Hippocampal formation (tissue), 2 donors: ENCODE results near the gene GPR15LG.

Experiments
- DNase-seq, 2 donors: peaks; one replicate each; lab custom pipeline; 2025; lab: John Stamatoyannopoulos, UW

GPR15LG gene

DNA sequence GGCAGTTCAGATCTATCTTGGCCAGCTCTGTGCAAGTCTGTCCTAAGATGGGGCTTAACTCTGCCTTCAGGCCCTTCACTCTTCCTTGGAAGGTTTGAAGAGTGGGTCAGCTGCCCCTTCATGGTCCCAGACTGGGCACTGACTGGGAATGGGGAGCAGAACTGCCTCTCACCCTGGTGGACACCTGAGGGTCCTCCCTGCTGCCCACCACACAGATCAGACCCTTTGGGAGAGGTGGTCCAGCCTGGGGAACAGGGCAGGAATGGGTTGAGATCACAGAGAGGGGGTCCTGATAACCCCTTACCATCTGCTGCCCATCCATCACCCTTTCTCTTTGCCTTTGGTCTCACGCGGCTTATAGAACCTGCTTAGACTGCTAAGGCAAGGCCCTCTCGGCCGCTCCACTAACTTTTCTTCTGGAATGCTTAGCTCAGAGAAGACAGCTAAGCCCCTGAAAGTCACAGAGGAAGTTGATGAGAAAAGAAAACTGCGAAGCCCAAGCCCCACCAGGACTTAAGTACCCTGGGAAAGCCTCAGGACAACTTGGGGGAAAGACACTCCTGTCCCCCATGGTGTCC lies 20.3 kb downstream of the GPR15LG start:
- DNase-seq = no peak

DNA sequence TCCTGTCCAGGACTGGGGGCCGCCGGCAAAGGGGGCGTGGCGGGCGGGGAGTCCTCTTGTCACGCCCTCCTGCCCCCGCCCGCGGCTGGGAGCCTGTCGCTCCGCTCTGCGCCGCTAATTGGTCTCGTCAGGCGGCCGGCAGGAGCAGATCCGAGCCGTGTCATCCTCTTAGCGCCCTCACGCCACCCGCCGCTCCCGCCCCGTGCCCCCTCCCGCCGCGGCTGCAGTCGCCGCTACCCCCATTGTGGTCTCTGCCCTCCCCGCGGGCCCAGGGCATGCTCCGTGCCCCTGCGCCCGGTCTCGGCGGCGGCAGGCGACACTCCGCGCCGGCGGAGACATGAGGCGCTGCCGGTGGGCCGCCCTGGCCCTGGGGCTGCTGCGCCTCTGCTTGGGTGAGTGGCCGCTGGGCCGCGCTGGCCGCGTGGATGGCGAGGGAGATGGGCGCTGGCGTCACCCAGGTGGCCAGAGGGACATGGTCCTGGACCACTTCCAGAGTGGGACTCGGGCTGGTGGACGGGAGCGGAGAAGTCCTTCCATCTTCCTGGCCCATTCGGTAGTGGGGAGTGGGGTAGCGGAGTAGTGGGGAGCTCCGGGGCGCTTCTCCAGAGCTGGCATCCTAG lies 20.9 kb downstream of the GPR15LG start, which contains the start of gene CDHR1:
CDHR1 (plus strand) TSS at position 114 of the 620 bp plus-strand sequence; CDS start at position 338, 224 bp downstream.
- DNase-seq = peak in 1 of 2 donors; percentile 23

DNA sequence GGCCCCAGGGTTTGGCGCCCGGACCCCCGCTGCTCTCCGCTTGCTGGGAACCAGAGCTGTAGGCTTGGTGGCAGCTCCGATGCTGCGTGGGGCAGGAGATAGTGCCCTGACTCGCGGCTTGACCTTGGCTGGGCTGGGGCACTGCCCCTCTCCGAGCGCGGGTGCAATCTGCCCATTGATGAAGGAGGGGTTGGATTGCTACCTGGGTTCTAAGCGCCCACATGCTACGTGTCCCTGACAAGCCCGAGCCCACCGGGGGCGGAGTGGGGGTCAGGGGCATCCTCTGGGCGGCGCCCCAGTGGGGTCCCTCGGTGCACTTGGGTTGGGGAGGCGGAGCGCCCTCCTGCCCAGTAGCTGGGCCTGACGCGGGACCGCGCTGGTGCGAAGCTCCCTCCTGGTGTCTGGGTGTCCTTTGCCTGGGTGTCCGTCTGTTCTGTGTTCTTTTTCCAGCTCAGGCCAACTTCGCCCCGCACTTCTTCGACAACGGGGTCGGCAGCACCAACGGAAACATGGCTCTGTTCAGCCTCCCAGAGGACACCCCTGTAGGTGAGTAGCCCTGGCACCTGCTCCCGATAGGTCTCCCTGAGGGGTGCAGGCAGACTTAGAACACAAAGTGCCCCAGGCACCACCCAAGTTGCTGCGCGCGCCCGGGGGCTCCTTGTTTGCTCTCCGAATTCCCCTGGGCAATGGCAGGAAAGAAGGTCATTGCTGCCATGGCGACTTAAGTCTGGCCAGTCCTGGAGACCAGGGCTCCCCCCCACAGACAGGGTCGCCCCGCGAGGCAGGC lies 21.6 kb downstream of the GPR15LG start:
- no peak for DNase-seq

DNA sequence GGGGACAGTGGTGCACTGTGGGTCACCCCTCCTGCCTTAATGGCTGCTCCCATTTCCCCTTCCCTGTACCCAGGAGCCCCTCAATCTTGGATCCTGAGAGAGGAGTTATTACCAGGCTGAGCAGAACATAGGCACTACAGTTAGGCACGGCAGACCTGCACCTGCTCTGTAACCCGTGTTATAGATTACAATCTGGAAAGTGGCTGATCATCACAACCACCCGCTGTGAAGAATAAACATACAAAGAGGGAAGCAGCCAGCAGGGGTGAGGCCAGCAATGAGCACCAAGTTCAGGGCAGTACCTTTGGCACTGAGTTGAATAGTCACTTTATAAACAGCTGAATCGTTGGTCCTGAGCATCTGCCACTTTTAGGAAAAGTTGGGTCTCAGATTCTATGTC lies 22.5 kb downstream of the GPR15LG start:
- no peak for DNase-seq

DNA sequence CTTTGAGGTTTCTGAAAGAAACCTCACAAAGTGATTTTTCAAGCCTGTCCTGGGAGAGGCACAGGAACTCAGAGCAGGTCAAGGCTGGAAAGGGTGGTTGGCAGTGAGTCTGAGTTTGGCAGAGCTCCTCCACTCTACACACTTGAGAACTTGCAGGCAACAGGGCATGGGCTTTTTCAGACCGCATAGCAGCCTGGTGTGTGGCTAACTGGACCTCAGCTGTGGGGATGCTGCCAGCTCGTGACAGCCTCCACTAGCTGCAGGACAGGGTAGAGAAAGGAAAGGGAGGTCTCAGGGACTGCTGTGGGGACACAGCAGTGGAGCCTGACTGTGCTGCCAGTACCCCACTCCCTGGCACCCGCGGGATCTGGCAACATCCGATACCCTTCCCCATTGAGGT lies 23.3 kb downstream of the GPR15LG start:
- no peak for DNase-seq

DNA sequence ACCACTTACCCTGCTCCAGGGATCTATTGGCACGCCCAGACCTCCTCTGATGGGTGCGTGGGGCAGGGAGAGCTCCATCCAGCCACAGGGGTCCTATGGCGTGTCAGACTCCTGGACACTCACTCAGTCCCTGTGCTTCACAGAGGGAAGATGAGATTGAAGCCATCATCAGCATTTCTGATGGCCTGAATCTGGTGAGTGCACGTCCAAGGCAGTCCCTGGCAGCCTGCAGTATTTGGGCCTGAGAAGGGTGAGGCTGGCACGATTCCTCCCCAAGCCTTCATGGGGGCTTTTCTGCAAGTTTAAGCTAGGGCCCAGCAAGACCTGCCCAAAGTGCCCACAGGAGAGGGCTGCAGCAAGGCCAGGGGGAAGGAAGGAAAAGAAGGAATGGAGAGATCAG lies 24.0 kb downstream of the GPR15LG start:
- no peak for DNase-seq

DNA sequence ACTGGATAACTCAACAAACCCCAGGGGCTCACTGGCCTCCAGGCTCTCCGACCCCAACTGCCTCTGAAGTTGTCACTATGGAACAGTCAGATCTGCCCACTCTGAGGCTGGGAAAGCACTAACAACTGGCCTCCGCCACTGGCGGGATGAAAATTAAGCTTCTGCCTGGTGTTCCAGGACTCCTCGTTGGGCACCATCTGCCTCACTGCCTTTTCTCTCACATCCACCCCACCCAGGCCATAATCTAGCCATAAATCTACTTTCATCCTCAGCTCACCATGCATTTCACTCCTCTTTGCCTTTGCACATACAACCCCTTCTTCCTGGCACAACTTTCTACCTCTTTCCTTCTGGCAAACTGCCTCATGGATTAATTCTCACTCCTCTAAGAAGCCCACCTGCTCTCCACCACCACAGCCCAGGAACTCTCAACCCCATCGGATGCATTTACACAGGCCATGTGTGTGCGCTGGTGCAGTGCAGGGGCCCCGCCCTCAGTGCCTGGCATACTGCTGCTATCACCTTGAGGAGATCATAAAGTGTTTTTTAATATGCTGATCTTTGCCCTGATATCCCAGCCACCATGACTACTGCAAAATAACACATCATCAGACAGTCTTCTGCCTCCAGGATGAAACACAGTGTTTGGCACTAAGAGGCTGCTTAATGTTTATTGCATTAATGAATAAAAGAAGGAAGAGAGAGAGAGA lies 24.8 kb downstream of the GPR15LG start:
- DNase-seq = no peak

DNA sequence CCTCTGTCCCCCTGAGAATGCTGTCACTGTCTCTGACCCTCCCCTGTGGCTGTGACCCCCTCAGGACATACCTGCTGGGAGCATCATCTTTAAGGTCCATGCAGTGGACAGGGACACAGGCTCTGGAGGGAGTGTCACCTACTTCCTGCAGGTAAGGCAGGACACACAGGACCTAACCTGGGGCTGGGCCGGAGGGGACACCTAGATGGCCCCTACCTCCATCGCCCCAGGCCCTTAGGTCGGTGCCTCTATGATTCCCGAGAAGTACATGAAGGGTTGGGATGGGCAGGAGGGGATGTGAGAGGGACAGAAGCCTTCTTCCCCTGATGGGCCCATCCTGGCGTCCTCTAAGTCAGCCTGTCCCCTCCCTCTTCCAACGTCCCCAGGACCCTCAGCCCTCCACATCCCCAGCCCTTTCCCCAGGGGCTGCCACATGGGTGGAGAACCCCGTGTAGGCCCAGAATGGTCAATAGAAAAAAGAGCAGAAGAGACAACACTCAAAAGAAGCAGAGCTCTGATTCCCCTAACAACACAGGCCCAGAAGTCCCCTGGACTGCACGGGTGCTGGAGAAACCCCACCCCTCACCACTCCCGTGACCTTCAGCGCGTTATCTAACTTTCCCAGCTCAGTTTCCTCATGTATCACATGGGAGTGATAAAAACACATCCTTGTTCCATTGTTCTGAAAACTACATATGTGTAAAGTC lies 27.1 kb downstream of the GPR15LG start:
- DNase-seq = no peak

DNA sequence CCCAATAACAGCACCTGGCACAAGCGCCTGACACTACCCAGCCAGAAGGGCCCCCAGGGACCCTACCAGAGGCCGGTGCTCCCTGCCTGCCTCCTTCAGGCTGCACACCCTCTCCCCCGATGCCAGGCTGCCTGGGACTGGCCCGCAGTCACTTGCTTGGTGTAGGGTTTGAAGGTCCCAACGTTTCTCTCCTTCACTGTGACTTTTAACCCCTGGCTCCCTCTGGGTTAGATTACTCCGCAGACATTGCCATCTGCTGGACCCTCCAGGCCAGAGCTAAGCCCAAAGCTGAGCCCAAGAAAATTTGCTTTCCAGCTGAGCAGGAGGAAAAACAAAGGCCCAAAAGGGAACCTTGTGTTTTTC lies 27.6 kb downstream of the GPR15LG start:
- DNase-seq = no peak

DNA sequence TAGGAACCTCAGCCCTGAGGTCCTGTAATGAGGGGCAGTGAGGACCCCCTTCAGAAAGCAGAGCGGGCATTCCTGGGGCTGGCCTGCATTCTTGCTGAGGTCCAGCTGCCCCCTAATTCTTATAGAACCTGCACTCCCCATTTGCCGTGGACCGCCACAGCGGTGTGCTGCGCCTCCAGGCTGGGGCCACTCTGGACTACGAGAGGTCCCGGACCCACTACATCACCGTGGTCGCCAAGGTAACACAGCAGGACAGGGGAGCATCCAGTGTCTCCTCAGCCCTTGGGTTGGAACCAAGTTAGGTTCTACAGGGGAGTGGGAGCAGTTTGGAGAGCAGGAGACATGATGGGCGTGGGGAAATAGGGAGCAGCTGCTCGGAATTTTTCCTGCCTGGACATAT lies 28.1 kb downstream of the GPR15LG start:
- DNase-seq = no peak

DNA sequence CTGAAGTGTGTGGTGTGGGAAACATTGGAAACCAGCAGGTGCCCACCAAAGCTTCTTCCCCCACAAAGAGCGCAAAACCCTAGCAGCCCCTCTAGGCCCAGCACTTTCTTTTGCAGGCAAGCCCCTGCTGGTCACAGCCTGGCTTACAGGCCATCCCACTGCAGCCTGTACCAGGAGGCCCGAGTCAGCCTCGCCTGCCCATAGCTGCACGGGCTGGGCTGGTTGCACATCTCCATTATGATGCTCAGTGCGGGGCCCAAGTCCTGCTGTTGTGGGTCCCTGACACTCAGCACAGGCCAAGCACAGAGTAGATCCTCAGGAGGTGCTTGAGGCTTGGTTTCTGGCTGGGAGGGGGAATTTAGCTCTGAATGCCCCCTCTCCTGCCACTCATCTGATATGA lies 28.7 kb downstream of the GPR15LG start:
- no peak for DNase-seq

DNA sequence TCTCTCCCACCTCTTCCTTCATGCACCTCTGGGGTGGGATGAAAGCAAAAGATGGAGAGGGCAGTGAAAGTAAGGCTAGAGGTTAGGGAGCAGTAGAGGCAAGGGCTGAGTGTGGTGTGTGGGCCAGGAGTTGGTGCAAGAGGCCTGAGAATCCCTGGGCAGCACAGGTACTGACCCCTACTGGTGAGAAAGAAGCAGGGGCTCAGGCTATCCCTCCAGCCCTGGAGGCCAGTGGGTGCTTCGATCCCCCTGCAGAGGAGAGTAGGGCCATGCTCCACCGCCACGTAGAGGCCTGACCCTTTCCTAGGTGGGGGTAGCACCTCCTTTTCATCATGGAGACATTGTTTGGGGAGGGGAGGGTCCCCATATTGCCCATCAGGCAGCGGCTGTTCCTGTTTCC lies 30.5 kb downstream of the GPR15LG start:
- DNase-seq = no peak

DNA sequence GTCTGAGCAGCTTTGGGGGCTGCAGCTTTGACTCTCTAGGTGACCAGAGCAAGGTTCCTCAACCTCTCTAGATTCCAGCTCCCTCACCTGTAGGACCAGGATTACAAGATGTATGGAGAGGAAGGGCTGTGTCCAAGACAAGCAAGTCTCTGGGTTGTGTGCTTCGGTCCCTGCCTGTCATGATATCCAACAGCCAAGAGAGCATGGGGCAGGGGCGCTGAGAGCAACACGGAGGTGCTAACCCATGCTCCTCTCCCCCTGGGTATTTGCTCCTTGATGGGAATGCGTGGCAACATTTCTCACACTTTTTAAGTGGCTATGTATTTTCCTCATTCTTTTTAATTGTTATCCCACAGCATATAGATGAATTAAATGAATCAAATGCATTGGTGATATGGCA lies 31.0 kb downstream of the GPR15LG start:
- DNase-seq = no peak

DNA sequence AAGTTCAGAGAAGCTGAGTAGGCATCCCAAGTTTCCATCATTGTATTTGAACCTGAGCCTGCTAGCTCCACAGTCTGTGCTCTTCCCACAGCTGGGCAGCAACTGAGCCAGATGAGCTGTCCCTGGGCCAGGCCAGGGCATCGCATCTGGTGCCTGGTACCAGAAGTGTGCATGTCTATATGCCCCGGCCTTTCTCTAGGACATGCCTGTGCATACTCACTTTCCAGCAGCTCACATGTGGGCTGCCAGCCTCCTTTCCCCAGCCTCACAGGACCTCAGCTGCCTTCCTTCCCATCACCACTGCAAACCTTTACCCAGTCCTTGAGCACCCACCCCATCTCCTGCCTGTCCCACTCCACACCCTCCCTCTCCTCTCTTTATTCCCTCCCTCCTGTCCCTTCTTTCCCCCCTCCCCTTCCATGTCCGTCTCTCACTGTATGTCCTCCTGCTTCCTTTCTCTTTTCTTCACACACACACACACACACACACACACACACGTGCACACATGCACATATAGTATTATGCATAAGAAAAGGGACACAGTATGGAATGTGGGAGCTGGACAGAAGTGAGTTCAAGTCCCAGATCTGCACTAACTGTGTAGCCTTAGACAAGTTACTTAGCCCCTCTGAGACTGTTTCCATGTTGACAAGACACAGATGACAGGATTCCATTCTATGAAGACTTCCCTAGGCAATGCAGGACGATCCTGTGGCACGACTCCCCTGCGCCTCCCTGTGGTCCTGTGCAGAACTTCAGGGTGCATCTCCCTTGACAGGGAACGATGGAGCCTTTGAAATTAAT lies 31.6 kb downstream of the GPR15LG start:
- DNase-seq = peak; percentile 61 to 71

DNA sequence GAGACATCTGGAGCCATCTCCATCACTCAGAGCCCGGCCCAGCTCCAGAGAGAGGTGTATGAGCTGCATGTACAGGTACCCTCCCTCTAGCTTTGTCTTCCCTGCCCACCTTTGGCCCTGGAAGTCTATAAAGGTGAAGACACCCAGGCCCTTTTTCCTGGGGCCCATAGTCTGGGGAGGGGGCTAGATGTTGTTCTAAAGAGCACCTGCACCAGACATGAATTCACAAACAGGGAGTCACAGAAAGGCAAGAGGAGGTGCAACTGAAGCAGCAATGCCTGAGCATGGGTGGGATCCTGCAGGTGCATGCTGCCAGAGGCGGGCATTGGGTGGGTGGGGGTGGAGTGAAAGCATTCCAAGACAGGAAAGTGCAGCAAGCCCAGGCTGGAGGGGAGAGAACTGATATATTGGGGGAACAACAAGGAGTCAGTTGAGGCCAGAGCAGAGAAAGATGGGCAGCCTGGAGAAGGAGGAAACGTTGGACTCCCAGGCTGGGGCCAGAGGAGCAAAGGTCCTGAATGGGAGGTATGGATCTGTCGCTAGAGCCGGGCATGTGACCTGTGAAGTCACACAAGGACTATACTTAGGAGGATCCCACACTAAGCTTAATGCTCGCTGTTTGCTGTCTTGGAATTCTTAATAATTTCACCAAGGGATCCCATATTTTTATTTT lies 32.4 kb downstream of the GPR15LG start:
- no peak for DNase-seq

DNA sequence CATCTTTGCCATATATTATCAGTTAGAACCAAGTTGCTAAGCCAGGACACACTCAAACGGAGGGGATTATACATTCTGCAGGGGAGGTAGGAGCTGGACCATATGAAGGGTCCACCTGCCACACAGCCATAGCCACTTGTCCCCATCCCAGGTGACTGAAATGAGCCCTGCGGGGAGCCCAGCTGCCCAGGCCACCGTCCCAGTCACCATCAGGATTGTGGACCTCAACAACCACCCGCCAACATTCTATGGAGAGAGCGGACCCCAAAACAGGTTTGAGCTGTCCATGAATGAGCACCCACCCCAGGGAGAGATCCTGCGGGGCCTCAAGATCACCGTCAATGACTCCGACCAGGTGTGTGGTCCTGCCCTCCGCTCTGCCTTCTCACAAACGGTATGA lies 34.4 kb downstream of the GPR15LG start:
- no peak for DNase-seq

DNA sequence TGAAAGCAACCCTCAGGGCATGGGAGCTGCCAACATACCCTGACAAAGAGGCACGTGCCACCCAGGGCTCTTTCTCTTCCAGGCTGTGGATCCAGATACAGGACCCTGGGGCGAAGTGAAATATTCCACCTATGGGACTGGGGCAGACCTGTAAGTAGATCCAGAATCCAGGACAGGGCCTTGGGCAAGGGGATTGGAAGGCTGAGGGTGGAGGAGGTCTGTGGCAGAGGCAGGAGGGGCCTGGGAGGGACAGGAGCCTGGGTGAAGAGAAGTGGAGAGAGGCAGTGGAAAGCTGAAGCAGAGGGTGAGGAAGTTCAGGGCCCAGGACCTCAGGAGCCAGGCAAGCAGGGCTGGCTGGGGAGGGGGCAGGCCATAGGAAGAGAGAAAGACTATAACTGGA lies 38.0 kb downstream of the GPR15LG start:
- DNase-seq = no peak

DNA sequence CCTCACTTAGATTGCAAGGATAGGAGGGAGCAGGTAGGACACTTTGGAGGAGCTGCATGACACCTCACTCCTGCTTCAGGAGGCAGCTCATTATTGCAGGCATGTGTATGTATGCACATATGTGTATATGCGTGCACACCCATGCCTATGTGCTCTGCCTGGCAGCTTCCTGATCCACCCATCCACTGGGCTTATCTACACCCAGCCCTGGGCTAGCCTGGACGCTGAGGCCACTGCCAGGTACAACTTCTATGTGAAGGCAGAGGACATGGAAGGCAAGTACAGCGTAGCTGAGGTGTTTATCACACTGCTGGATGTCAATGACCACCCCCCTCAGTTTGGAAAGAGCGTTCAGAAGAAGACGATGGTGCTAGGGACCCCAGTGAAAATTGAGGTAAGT lies 38.4 kb downstream of the GPR15LG start:
- no peak for DNase-seq

DNA sequence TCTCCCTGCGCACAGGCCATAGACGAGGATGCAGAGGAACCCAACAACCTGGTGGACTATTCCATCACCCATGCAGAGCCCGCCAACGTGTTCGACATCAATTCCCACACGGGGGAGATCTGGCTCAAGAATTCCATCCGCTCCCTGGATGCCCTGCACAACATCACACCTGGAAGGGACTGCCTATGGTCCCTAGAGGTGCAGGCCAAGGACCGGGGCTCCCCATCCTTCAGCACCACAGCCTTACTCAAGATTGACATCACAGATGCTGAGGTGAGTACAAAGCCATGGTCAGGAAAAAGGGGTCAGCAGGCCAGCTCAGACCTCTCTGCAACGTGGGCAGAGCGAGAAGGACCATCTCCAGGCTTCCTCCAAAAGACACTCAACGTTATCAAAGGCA lies 39.5 kb downstream of the GPR15LG start:
- no peak for DNase-seq

DNA sequence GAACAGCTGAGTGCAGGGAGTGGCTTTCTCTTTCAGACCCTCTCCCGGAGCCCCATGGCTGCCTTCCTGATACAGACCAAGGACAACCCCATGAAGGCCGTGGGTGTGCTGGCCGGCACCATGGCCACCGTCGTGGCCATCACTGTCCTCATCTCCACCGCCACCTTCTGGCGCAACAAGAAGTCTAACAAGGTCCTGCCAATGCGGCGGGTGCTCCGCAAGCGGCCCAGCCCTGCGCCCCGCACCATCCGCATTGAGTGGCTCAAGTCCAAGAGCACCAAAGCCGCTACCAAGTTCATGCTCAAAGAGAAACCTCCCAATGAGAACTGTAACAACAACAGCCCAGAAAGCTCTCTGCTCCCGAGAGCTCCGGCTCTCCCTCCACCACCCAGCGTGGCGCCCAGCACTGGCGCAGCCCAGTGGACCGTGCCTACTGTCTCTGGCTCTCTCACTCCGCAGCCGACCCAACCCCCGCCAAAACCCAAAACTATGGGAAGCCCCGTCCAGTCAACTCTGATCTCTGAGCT lies 40.5 kb downstream of the GPR15LG start:
- no peak for DNase-seq
